H9 (cell line): ENCODE measurements around the gene PPBP. TPM values are rescaled to one million over a fixed set of nuclear protein-coding genes. Genes with fewer than 3 reads are reported as not detected.

Source experiments
- DNase-seq: peaks from one replicate; pipeline ENCODE4 v3.0.0-alpha.2; 2017
- H2AFZ ChIP-seq: one replicate; pipeline ENCODE4 v1.6.1; 2013; ENCODE audit warnings: mild to moderate bottlenecking, low read length, control low read depth, moderate library complexity
- H2AK5ac ChIP-seq: 2 replicates; pipeline ENCODE4 v1.6.1; 2013; ENCODE audit warnings: low read length, control low read depth, mixed read lengths; ENCODE audit not compliant: insufficient read length
- H2BK120ac ChIP-seq: one replicate; pipeline ENCODE4 v1.6.1; 2013; ENCODE audit warnings: low read depth, mild to moderate bottlenecking, low read length, control low read depth, inconsistent platforms; ENCODE audit not compliant: poor library complexity, severe bottlenecking
- H2BK12ac ChIP-seq: 2 replicates; pipeline ENCODE4 v1.6.1; 2013; ENCODE audit warnings: low read length, control low read depth, mixed read lengths, low read depth; ENCODE audit not compliant: insufficient read length
- H2BK15ac ChIP-seq: 2 replicates; pipeline ENCODE4 v1.6.1; 2013; ENCODE audit warnings: low read depth, low read length, control low read depth
- H2BK20ac ChIP-seq: one replicate; pipeline ENCODE4 v1.6.1; 2013; ENCODE audit warnings: low read depth, mild to moderate bottlenecking, low read length, control low read depth, inconsistent platforms; ENCODE audit not compliant: poor library complexity, severe bottlenecking
- H2BK5ac ChIP-seq: 2 replicates; pipeline ENCODE4 v1.6.1; 2013; ENCODE audit warnings: low read length, control low read depth, mixed read lengths; ENCODE audit not compliant: insufficient read length
- H3K14ac ChIP-seq: 2 replicates; pipeline ENCODE4 v1.6.1; 2013; ENCODE audit warnings: low read length, control low read depth; ENCODE audit not compliant: insufficient read depth
- H3K18ac ChIP-seq: 2 replicates; pipeline ENCODE4 v1.6.1; 2013; ENCODE audit warnings: low read depth, mild to moderate bottlenecking, mixed read lengths, low read length, control low read depth; ENCODE audit not compliant: insufficient read length
- H3K23ac ChIP-seq: 2 replicates; pipeline ENCODE4 v1.6.1; 2013; ENCODE audit warnings: low read length, control low read depth, mixed read lengths, low read depth; ENCODE audit not compliant: insufficient read length
- H3K23me2 ChIP-seq: 2 replicates; pipeline ENCODE4 v1.6.1; 2013; ENCODE audit warnings: low read depth, mild to moderate bottlenecking, mixed read lengths, low read length, control low read depth; ENCODE audit not compliant: insufficient read length, poor library complexity, severe bottlenecking
- H3K27ac ChIP-seq: 2 replicates; pipeline ENCODE4 v1.5.1; 2013; ENCODE audit warnings: low read length, control low read depth, mixed read lengths, low read depth; ENCODE audit not compliant: insufficient read length
- H3K27me3 ChIP-seq: 2 replicates; pipeline ENCODE4 v1.6.1; 2013; ENCODE audit warnings: low read length, control low read depth, inconsistent platforms; ENCODE audit not compliant: insufficient read depth
- H3K4ac ChIP-seq: 2 replicates; pipeline ENCODE4 v1.6.1; 2013; ENCODE audit warnings: low read depth, mild to moderate bottlenecking, control low read depth, inconsistent platforms, low read length, moderate library complexity
- H3K4me1 ChIP-seq: 2 replicates; pipeline ENCODE4 v1.6.1; 2013; ENCODE audit warnings: low read length, control low read depth, inconsistent platforms; ENCODE audit not compliant: insufficient read depth
- H3K4me2 ChIP-seq: 2 replicates; pipeline ENCODE4 v1.6.1; 2013; ENCODE audit warnings: low read length, control low read depth, mixed read lengths; ENCODE audit not compliant: insufficient read length, insufficient read depth
- H3K56ac ChIP-seq: 2 replicates; pipeline ENCODE4 v1.6.1; 2013; ENCODE audit warnings: low read depth, mild to moderate bottlenecking, mixed read lengths, low read length, control low read depth; ENCODE audit not compliant: insufficient read length
- H3K79me1 ChIP-seq: 2 replicates; pipeline ENCODE4 v1.6.1; 2013; ENCODE audit warnings: low read depth, mild to moderate bottlenecking, moderate library complexity, low read length, control low read depth, inconsistent platforms; ENCODE audit not compliant: insufficient read depth, poor library complexity, severe bottlenecking
- H3K79me2 ChIP-seq: 2 replicates; pipeline ENCODE4 v1.6.1; 2013; ENCODE audit warnings: low read length, control low read depth, inconsistent platforms; ENCODE audit not compliant: insufficient read depth
- H3K9ac ChIP-seq: 2 replicates; pipeline ENCODE4 v1.6.1; 2013; ENCODE audit warnings: low read length, control low read depth, mixed read lengths; ENCODE audit not compliant: insufficient read length; ENCODE audit errors: extremely low read depth
- H3K9me3 ChIP-seq: one replicate; pipeline ENCODE4 v1.6.1; 2013; ENCODE audit warnings: low read depth, low read length, inconsistent platforms; ENCODE audit not compliant: control insufficient read depth
- H3T11ph ChIP-seq: one replicate; pipeline ENCODE4 v1.6.1; 2013; ENCODE audit warnings: mild to moderate bottlenecking, low read length, control low read depth, inconsistent platforms
- H4K20me1 ChIP-seq: one replicate; pipeline ENCODE4 v1.6.1; 2013; ENCODE audit not compliant: control insufficient read depth, insufficient read length, insufficient read depth
- H4K5ac ChIP-seq: 2 replicates; pipeline ENCODE4 v1.6.1; 2013; ENCODE audit warnings: low read depth, mild to moderate bottlenecking, mixed read lengths, low read length, control low read depth; ENCODE audit not compliant: insufficient read length
- H4K8ac ChIP-seq: replicated peaks from 2 replicates; pipeline ENCODE4 v1.6.1; 2013; ENCODE audit warnings: low read length, control low read depth, mixed read lengths, low read depth; ENCODE audit not compliant: insufficient read length
- H4K91ac ChIP-seq: 2 replicates; pipeline ENCODE4 v1.6.1; 2013; ENCODE audit warnings: low read depth, mild to moderate bottlenecking, moderate library complexity, mixed read lengths, low read length, control low read depth; ENCODE audit not compliant: insufficient read length
- H3K27ac Mint-ChIP-seq, 3 experiments: 2 replicates in 2 of 3; 3 replicates in 1 of 3; pipeline ENCODE4 v1.8.0; 2020 to 2021; ENCODE audit warnings: mixed read lengths in 3 of 3, mild to moderate bottlenecking in 1 of 3, moderate library complexity in 1 of 3
- H3K27me3 Mint-ChIP-seq: 2 replicates; pipeline ENCODE4 v1.8.0; 2021; ENCODE audit warnings: low read depth, mild to moderate bottlenecking, moderate library complexity, mixed read lengths
- H3K36me3 Mint-ChIP-seq, 3 experiments: 2 replicates in 2 of 3; 3 replicates in 1 of 3; pipeline ENCODE4 v1.8.0; 2020 to 2021; ENCODE audit warnings: low read depth in 3 of 3, mixed read lengths in 3 of 3; ENCODE audit not compliant: insufficient read depth in 1 of 3
- H3K4me1 Mint-ChIP-seq, 2 experiments: 2 replicates each; pipeline ENCODE4 v1.8.0; 2020; ENCODE audit warnings: mixed read lengths in 2 of 2
- H3K4me3 Mint-ChIP-seq, 2 experiments: 2 replicates in 1 of 2; 3 replicates in 1 of 2; pipeline ENCODE4 v1.8.0; 2020 to 2021; ENCODE audit warnings: mild to moderate bottlenecking in 2 of 2, mixed read lengths in 2 of 2, moderate library complexity in 1 of 2
- H3K9me3 Mint-ChIP-seq, 2 experiments: 2 replicates in 1 of 2; 3 replicates in 1 of 2; pipeline ENCODE4 v1.8.0; 2020; ENCODE audit warnings: mild to moderate bottlenecking in 2 of 2, mixed read lengths in 2 of 2, moderate library complexity in 1 of 2
- CTCF ChIP-seq: fragments of 200-600 bp; sonication (generic); conservative IDR thresholded peaks from 3 replicates; pipeline ENCODE4 v1.8.0; 2021; ENCODE audit warnings: antibody characterized with exemption, mild to moderate bottlenecking
- WGBS: extraction: QIAGEN DNeasy Blood & Tissue Kit; methylation state at CpG from one replicate; pipeline ENCODE4 v1.1.7; 2013; ENCODE audit warnings: missing lambda C conversion rate, low lambda C conversion rate, mixed read lengths; ENCODE audit not compliant: insufficient read length; ENCODE audit errors: extremely low coverage; 5-methylcytosine and 5-hydroxymethylcytosine counted together
- total RNA-seq: library from RNA; stranded (reverse); gene quantifications from 2 replicates; pipeline ENCODE4 v1.2.1, GENCODE V29; 2021

The PPBP gene
- total RNA-seq, 1 experiment from 2014 or later: 0.33 TPM

GRCh38 chr4:73992050-73992449 lies 4.1 kb upstream of the PPBP start:
- Histone ChIP-seq H3T11ph (no peak overlapping the region), H2AK5ac (no peak overlapping the region), H3K9ac (no peak overlapping the region), H4K91ac (no peak overlapping the region), H3K9me3 (no peaks in the 10 kb centered on the region), H2BK15ac (no peak overlapping the region), H3K23ac (no peak overlapping the region), H3K79me2 (no peaks in the 10 kb centered on the region), H4K5ac (no peak overlapping the region), H2AFZ (no peak overlapping the region), H2BK12ac (no peak overlapping the region), H3K23me2 (no peaks in the 10 kb centered on the region), H3K56ac (no peak overlapping the region), H3K4me2 (no peak overlapping the region), H4K20me1 (no peaks in the 10 kb centered on the region), H3K27me3 (no peaks in the 10 kb centered on the region), H3K79me1 (no peaks in the 10 kb centered on the region), H3K4me1 (no peaks in the 10 kb centered on the region), H3K18ac (no peak overlapping the region), H3K4ac (no peak overlapping the region), H2BK5ac (no peak overlapping the region), H3K14ac (no peak overlapping the region), H2BK120ac (no peak overlapping the region), H3K27ac (no peak overlapping the region), H4K8ac (no peak overlapping the region), H2BK20ac (no peak overlapping the region)
- Mint-ChIP-seq H3K27ac (no peak overlapping the region), H3K4me3 (no peak overlapping the region), H3K27me3 (no peaks in the 10 kb centered on the region), H3K4me1 (peaks cover 13 to 29% of the 10 kb centered on the region in 2 experiments), H3K36me3 (peaks cover 3 to 26% (median 17%) of the 10 kb centered on the region in 3 experiments; a peak in 6 of 7 replicates), H3K9me3 (peaks cover 0 to 7% of the 10 kb centered on the region in 2 experiments; a peak in 2 of 5 replicates)
- no CpG with 5 or more reads among the region's 1 CpG for WGBS
- DNase-seq: no peak
- no peak for TF ChIP-seq CTCF
